ENCODE data around the gene ARHGEF40.
"Not testable (repeated sequence)": the region's sequence is repeated elsewhere in the genome, so short reads cannot be mapped to it uniquely, and the experiment has no call there.

ARHGEF40 gene

GRCh38 chr14:21040370-21040925, 29.7 kb upstream of the ARHGEF40 start:
- DNase-seq: no peak

DNA sequence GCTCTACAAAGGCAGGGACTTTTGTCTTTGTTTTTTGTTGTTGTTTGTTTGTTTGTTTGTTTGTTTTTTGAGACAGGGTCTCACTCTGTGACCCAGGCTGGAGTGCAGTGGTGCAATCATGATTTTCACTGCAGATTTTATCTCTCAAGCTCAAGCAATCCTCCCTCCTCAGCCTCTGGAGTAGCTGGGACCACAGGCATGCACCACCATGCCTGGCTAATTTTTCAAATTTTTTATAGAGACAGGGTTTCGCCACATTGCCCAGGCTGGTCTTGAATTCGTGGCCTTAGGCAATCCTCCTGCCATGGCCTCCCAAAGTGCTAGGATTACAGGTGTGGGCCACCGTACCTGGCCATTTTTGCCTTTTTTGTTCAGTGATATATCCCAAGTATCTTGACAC, 29.2 kb upstream of the ARHGEF40 start:
- not testable (repeated sequence) for DNase-seq

GRCh38 chr14:21041676-21042433, 28.2 kb upstream of the ARHGEF40 start, which contains the start of gene RNASE7:
RNASE7 (plus strand) TSS chr14:21042362; CDS start chr14:21042993, 631 bp downstream.
- DNase-seq: no peak

- no peak for DNase-seq
Measured at GRCh38 chr14:21042918-21043317, 27.2 kb upstream of the ARHGEF40 start.

GRCh38 chr14:21043387-21043973, 26.6 kb upstream of the ARHGEF40 start:
- DNase-seq: no peak

DNA sequence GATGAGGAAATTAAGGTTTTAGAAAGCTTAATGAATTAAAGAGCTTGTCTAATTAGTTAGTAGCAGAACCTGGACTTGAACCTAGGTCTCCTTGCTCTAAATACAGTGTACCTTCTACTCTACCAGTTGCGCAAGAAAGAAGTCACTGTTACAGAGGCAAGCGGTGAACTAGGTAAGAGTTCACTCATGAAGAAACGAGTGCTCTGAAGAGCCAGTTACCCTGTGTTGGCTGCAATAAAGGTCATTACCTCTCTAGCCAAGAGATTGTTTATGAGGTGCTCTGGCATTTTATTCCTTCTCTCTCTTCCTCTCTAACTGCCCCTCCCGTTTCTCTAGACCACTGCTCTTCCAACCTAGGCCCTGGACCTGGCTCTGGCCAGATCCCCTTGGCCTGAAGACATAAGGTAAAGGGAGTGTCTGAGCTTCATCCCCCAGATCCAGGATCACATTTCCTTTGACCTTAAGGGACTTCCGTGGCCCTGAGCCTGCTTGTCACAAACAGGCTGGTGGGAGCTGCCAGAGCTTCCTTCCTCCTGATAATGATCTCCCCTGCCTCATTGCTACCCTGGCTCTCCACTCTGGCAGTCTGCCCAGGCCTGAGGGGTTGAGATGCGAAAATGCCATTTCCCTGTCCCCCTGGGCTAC, 26.0 kb upstream of the ARHGEF40 start:
- no peak for DNase-seq

GRCh38 chr14:21047378-21047781, 22.7 kb upstream of the ARHGEF40 start:
- DNase-seq: no peak

GRCh38 chr14:21048638-21049037, 21.5 kb upstream of the ARHGEF40 start:
- no peak for DNase-seq

DNA sequence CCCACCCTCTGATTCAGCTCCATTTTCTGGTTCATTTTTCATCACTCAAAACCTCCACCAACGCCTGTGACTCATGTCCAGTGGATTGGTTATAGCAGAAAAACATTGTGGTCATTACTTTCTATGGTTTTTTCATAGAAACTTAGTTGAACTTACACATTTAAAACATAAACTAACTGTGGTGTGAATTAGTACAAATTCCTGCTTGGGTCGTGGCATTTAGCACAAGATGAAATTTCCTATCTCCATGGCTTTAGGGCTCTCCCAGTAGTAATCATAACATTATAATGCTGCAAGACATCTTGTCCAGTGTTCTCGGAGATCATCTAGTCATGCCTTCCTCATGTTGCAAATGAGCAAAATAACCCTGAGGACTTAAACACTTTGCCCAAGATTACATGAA, 20.8 kb upstream of the ARHGEF40 start:
- DNase-seq: no peak

- no peak for DNase-seq
Measured at GRCh38 chr14:21050597-21050996, 19.5 kb upstream of the ARHGEF40 start.

DNA sequence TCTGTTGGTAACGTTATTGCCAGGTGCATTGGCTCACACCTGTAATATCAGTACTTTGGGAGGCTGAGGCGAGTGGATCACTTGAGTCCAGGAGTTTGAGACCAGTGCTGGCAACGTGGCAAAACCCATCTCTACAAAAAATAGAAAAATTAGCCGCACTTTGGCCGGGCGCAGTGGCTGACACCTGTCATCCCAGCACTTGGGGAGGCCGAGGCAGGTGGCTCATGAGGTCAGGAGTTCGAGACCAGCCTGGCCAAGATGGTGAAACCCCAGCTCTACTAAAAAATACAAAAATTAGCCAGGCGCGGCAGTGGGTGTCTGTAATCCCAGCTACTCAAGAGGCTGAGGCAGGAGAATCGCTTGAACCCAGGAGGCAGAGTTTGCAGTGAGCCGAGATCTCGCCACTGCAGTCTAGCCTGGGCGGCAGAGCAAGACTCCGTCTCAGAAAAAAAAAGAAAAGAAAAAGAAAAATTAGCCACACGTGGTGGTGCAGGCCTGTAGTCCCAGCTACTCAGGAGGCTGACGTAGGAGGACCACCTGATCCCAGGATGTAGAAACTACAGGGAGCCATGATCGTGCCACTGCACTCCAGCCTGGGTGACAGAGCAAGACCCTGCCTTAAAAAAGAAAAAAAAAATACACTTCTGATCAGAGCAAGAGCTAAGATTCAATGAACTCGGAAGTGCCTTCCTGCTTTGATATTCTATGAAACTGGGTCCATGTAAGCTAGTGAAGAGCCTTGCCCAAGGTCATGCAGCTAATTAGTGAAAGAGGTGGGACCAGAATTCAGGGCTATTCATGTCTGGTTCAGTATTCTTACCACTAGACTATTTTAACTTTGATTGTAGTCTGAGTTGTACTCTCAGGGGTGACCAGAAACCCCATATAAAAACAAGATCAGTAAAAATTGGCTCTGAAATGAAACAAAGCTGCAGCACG, 16.7 kb upstream of the ARHGEF40 start:
- DNase-seq: no peak

GRCh38 chr14:21054123-21054767, 15.9 kb upstream of the ARHGEF40 start:
- no peak for DNase-seq

- no peak for DNase-seq
Measured at GRCh38 chr14:21054768-21055145, 15.3 kb upstream of the ARHGEF40 start.

- DNase-seq: no peak
Measured at GRCh38 chr14:21055432-21056117, 14.5 kb upstream of the ARHGEF40 start.

DNA sequence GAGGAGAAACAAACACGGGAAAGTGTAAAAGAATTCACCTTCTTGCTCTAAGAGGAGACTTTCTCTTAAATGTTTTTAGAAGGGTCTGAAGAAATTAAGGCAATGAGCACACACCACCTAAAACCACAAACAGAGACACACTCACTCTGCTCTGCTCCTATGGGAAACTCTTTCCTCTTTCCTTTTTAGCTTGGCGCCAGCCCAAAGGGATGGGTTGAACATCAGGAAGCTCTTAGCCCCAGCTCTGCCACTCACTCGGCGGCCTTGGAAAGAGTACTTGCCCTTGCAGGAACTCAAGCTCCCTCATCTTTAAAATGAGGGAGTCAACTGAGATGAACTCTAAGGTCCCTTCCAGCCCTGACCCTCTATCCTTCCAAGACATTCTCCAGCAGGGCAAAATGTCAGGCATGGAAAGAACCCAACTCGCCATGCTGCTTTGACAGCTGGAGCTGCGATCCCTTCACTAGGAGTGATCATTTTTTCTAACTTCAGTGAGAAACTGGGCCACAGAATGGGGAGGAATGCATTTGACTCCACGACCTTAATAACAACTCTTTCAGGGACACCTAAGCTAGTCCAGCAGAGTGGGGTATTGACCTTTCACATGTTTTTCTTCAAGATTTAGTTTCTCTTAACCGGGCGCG, 13.5 kb upstream of the ARHGEF40 start:
- no peak for DNase-seq

DNA sequence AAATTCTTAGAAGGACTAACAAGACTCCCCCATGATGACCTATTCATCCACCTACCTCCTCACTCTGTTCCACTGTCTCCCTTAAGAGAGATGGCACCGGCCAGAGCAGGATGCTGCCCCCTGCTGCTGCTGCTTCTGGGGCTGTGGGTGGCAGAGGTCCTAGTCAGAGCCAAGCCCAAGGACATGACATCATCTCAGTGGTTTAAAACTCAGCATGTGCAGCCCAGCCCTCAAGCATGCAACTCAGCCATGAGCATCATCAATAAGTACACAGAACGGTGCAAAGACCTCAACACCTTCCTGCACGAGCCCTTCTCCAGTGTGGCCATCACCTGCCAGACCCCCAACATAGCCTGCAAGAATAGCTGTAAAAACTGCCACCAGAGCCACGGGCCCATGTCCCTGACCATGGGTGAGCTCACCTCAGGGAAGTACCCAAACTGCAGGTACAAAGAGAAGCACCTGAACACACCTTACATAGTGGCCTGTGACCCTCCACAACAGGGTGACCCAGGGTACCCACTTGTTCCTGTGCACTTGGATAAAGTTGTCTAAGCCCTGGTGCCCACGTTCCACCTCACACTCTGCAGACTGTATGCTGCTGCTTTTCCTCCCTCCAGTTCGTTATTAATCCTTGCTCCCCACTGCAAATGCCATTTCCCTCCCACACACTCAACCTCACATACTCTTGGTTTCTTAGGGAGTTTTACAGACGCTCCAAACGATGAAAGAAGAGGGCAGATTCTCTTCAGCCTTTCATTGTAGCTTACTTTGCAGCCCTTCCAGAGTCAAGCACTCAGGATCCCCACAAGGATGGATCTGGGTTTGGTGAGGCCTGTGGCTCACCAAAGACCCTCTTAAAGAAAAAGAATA, 12.1 kb upstream of the ARHGEF40 start, which contains the start of gene RNASE8:
TSS of gene RNASE8 (plus strand) at position 20 of the 873 bp plus-strand sequence. CDS start at position 91, 71 bp downstream.
- no peak for DNase-seq

GRCh38 chr14:21058903-21059302, 11.2 kb upstream of the ARHGEF40 start:
- no peak for DNase-seq

DNA sequence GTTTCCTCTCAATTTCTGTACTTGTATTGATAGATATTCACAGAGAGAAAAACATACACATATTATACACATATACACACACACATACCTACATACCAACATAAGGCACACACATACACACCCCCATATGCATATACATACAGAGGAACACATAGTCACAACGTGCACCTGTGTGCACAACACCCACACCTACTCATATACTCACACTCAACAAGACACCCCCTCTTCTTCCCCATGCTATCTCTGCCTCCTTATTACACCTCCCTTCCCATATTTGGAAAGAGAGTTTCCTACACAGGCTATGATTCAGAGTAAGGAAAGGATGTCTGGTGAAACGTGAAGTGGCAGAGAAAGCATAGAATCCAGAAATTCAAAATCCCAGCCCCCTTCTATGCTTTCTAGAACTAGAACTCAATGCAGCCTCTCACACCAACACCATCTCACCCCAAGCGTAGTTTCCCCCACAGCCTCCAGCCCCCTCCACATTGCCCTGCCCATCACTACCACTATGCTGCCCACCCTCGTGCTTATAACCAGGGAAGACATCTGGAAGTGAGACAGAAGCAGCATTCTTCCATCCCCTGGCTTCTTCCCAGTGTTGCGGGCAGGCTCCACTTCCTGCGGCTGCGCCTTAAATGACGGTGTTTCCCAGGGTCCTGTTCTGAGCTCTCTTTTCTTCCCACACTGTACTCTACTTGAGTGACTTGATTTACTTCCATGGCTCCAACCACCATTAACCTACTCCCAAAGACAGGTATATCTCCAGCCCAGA, 10.1 kb upstream of the ARHGEF40 start:
- DNase-seq: no peak
